Stimulated activated CD8-positive, alpha-beta memory T cell treated with anti-CD3 and anti-CD28 coated beads, Interleukin-2, amount 100 ng/mL, for 48 hours (primary cell): Measurements from ENCODE around the gene GRIN2A.

Experiments used
- DNase-seq, 2 donors: peaks; one replicate each; pipeline ENCODE4 v3.0.0-alpha.2; 2020; ENCODE audit warnings: low read depth in 2 of 2

GRIN2A gene

GRCh38 chr16:9766891-9767290, 415.3 kb downstream of the GRIN2A start:
- DNase-seq, result no peak

- DNase-seq, result no peak
Observed at GRCh38 chr16:9763505-9763904, 418.7 kb downstream of the GRIN2A start.

GRCh38 chr16:9761870-9762269, 420.4 kb downstream of the GRIN2A start:
- DNase-seq, result no peak

- DNase-seq, result no peak
Observed at GRCh38 chr16:9757687-9758086, 424.5 kb downstream of the GRIN2A start.

- no peak for DNase-seq
Observed at GRCh38 chr16:9756434-9756833, 425.8 kb downstream of the GRIN2A start.

- no peak for DNase-seq
Observed at GRCh38 chr16:9755081-9755480, 427.1 kb downstream of the GRIN2A start.

- no peak for DNase-seq
Observed at GRCh38 chr16:9741776-9742175, 440.5 kb downstream of the GRIN2A start.

GRCh38 chr16:9739301-9739700, 442.9 kb downstream of the GRIN2A start:
- no peak for DNase-seq

- DNase-seq, result no peak
Observed at GRCh38 chr16:9738690-9739089, 443.5 kb downstream of the GRIN2A start.

- DNase-seq, result no peak
Observed at GRCh38 chr16:9736547-9736946, 445.7 kb downstream of the GRIN2A start.

- DNase-seq, result no peak
Observed at GRCh38 chr16:9723136-9723535, 459.1 kb downstream of the GRIN2A start.

- no peak for DNase-seq
Observed at GRCh38 chr16:9713907-9714306, 468.3 kb downstream of the GRIN2A start.

- DNase-seq, result no peak
Observed at GRCh38 chr16:9713156-9713555, 469.1 kb downstream of the GRIN2A start.

GRCh38 chr16:9708972-9709620, 473.1 kb downstream of the GRIN2A start:
- DNase-seq, result no peak

- no peak for DNase-seq
Observed at GRCh38 chr16:9706217-9706836, 475.9 kb downstream of the GRIN2A start.

- DNase-seq, result no peak
Observed at GRCh38 chr16:9703731-9704130, 478.5 kb downstream of the GRIN2A start.
